ENCODE results near the gene HNF1B. TPM values are rescaled to one million over a fixed set of nuclear protein-coding genes. Genes with fewer than 3 reads are reported as not detected.

HNF1B gene
- total RNA-seq, 4 donors from 2014 or later, result 16.5 to 39.9 (median 32.2) TPM

- Histone ChIP-seq H3K4me3 (no peak overlapping the region), H3K27ac (no peak overlapping the region), H3K36me3 (peaks cover 0 to 29% (median 0%) of the 10 kb centered on the region in 3 donors), H3K27me3 (no peaks in the 10 kb centered on the region), H3K9me3 (no peaks in the 10 kb centered on the region), H3K4me1 (peaks cover 0 to 16% (median 0%) of the 10 kb centered on the region in 4 donors)
- TF ChIP-seq POLR2A (IDR thresholded peaks at IDR 0.05) (no peak), CTCF (IDR thresholded peaks at IDR 0.05) (no peak)
- no peak for DNase-seq
Measured at GRCh38 chr17:37697381-37697780, 47.5 kb downstream of the HNF1B start.

- TF ChIP-seq POLR2A (IDR thresholded peaks at IDR 0.05), result no peak
- no peak for TF ChIP-seq CTCF (IDR thresholded peaks at IDR 0.05)
- no peak overlapping the region for H3K27ac ChIP-seq
- H3K27me3 ChIP-seq, result no peaks in the 10 kb centered on the region
Measured at GRCh38 chr17:37696366-37696765, 48.5 kb downstream of the HNF1B start.

GRCh38 chr17:37695726-37696125 lies 49.1 kb downstream of the HNF1B start:
- TF ChIP-seq CTCF (IDR thresholded peaks at IDR 0.05) (no peak), POLR2A (IDR thresholded peaks at IDR 0.05) (no peak)
- H3K36me3 ChIP-seq, result peaks cover 0 to 24% (median 0%) of the 10 kb centered on the region in 3 donors
- H3K27me3 ChIP-seq, result no peaks in the 10 kb centered on the region
- H3K27ac ChIP-seq, result peak overlapping the region in 1 of 4 donors; percentile 22
- H3K9me3 ChIP-seq, result no peaks in the 10 kb centered on the region
- no peak for DNase-seq
- peaks cover 0 to 16% (median 0%) of the 10 kb centered on the region in 4 donors for H3K4me1 ChIP-seq
- no peak overlapping the region for H3K4me3 ChIP-seq

More at GRCh38 chr17:37696366-37696765, 48.5 kb downstream of the HNF1B start:
- H3K36me3 ChIP-seq, result peaks cover 0 to 29% (median 0%) of the 10 kb centered on the region in 3 donors
- peaks cover 0 to 16% (median 0%) of the 10 kb centered on the region in 4 donors for H3K4me1 ChIP-seq
- no peak overlapping the region for H3K4me3 ChIP-seq
- H3K9me3 ChIP-seq, result no peaks in the 10 kb centered on the region
- DNase-seq, result no peak

GRCh38 chr17:37694734-37695133 lies 50.1 kb downstream of the HNF1B start:
- Histone ChIP-seq H3K36me3 (peaks cover 0 to 18% (median 0%) of the 10 kb centered on the region in 3 donors), H3K4me1 (peaks cover 0 to 15% (median 0%) of the 10 kb centered on the region in 4 donors), H3K4me3 (no peak overlapping the region), H3K27ac (no peak overlapping the region), H3K9me3 (no peaks in the 10 kb centered on the region), H3K27me3 (no peaks in the 10 kb centered on the region)
- DNase-seq, result no peak
- no peak for TF ChIP-seq CTCF (IDR thresholded peaks at IDR 0.05)
- no peak for TF ChIP-seq POLR2A (IDR thresholded peaks at IDR 0.05)

- H3K9me3 ChIP-seq, result no peaks in the 10 kb centered on the region
- H3K36me3 ChIP-seq, result peaks cover 0 to 14% (median 0%) of the 10 kb centered on the region in 3 donors
- no peaks in the 10 kb centered on the region for H3K27me3 ChIP-seq
- no peak overlapping the region for H3K4me3 ChIP-seq
- peaks cover 0 to 8% (median 0%) of the 10 kb centered on the region in 4 donors for H3K4me1 ChIP-seq
- TF ChIP-seq POLR2A (IDR thresholded peaks at IDR 0.05), result no peak
- no peak for TF ChIP-seq CTCF (IDR thresholded peaks at IDR 0.05)
- H3K27ac ChIP-seq, result no peak overlapping the region
- DNase-seq, result no peak
Measured at GRCh38 chr17:37693328-37693727, 51.5 kb downstream of the HNF1B start.

GRCh38 chr17:37691807-37692206 lies 53.1 kb downstream of the HNF1B start:
- no peak for DNase-seq
- no peak overlapping the region for H3K4me3 ChIP-seq
- peaks cover 0 to 6% (median 0%) of the 10 kb centered on the region in 3 donors for H3K36me3 ChIP-seq
- no peaks in the 10 kb centered on the region for H3K27me3 ChIP-seq
- H3K4me1 ChIP-seq, result peaks cover 0 to 8% (median 0%) of the 10 kb centered on the region in 4 donors
- no peaks in the 10 kb centered on the region for H3K9me3 ChIP-seq
- H3K27ac ChIP-seq, result no peak overlapping the region
- no peak for TF ChIP-seq CTCF (IDR thresholded peaks at IDR 0.05)
- no peak for TF ChIP-seq POLR2A (IDR thresholded peaks at IDR 0.05)
